Naive thymus-derived CD8-positive, alpha-beta T cell (primary cell): ENCODE data around the gene AFDN. TPM values are rescaled to one million over a fixed set of nuclear protein-coding genes. Genes with fewer than 3 reads are reported as not detected.

Experiments
- ATAC-seq, 2 donors: fragments of 150-1000 bp; cut with Tn5 transposase in 1 of 2; sonication (Bioruptor Pico), chemical (Tn5 transposase) in 1 of 2; 1 replicate in 1 of 2; 2 replicates in 1 of 2; pipeline ENCODE4 v1.10.0; 2021; ENCODE audit warnings: mild to moderate bottlenecking in 2 of 2, moderate library complexity in 2 of 2
- POLR2A ChIA-PET: fragments of 350-600 bp; sonication (Branson Sonifier 250); formaldehyde crosslinking; loops from one replicate; lab custom pipeline; 2021; ENCODE audit warnings: antibody characterized with exemption; lab: Charles Lee
- DNase-seq, 10 donors: peaks; one replicate each; pipeline versions ENCODE4 v3.0.0 to v3.0.0-alpha.2; 2020 to 2022
- H3K27ac Mint-ChIP-seq, 10 donors: one replicate each; pipeline ENCODE4 v1.8.0; 2020 to 2022; ENCODE audit warnings: mild to moderate bottlenecking in 10 of 10, mixed read lengths in 10 of 10, moderate library complexity in 4 of 10, inconsistent platforms in 1 of 10
- H3K27me3 Mint-ChIP-seq, 5 donors: one replicate each; pipeline ENCODE4 v1.8.0; 2021 to 2022; ENCODE audit warnings: mixed read lengths in 5 of 5
- H3K36me3 Mint-ChIP-seq, 3 donors: one replicate each; pipeline ENCODE4 v1.8.0; 2020 to 2022; ENCODE audit warnings: mixed read lengths in 3 of 3, mild to moderate bottlenecking in 2 of 3, inconsistent platforms in 1 of 3
- H3K4me1 Mint-ChIP-seq, 4 donors: one replicate each; pipeline ENCODE4 v1.8.0; 2021 to 2022; ENCODE audit warnings: mixed read lengths in 4 of 4
- H3K4me3 Mint-ChIP-seq, 10 donors: one replicate each; pipeline ENCODE4 v1.8.0; 2020 to 2022; ENCODE audit warnings: mild to moderate bottlenecking in 10 of 10, mixed read lengths in 10 of 10, moderate library complexity in 6 of 10, inconsistent platforms in 1 of 10
- H3K9me3 Mint-ChIP-seq, 9 donors: one replicate each; pipeline ENCODE4 v1.8.0; 2020 to 2022; ENCODE audit warnings: mixed read lengths in 9 of 9, mild to moderate bottlenecking in 3 of 9, inconsistent platforms in 1 of 9, moderate library complexity in 1 of 9
- polyA plus RNA-seq, 3 donors: library from polyadenylated mRNA; unstranded; fragments of 300-500 nt; fragmentation: Illumina TruSeq; gene quantifications; one replicate each; pipeline ENCODE4 v1.2.3, GENCODE V29; 2021
- total RNA-seq, 8 experiments: library from RNA in 2 of 8; stranded (reverse) in 2 of 8; gene quantifications; one replicate each; pipeline ENCODE4 v1.2.3 and lab custom pipeline; 2021 to 2026

The AFDN gene
- total and polyA plus RNA-seq, 5 experiments from 2014 or later = 0.46 to 9.6 (median 5.3) TPM; not detected in 1

DNA sequence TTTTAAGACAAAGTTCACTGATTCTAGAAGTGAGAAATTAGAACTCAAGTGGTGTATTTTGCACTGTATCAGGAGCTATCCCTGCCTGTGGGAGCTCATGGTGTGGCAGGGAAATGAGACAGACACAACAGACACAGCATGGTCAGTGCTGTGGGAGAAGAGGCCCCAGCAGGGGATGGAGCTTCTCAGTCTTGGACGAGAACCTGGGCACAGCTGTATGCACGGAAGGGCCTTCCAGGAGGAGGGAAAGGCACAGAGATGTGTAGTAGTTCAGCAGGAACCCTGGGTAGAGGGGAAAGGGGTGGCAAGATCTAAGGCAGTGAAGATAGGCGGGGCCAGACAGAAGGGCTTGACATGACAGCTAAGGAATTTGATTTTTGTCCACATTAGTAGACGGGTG, 122.0 kb downstream of the AFDN start:
- POLR2A ChIA-PET = no interaction called here
- H3K4me3 Mint-ChIP-seq = no peak overlapping the region
- no peaks in the 10 kb centered on the region for H3K27me3 Mint-ChIP-seq
- H3K36me3 Mint-ChIP-seq = peaks cover 0 to 15% (median 0%) of the 10 kb centered on the region in 3 donors
- H3K4me1 Mint-ChIP-seq = peaks cover 0 to 2% (median 0%) of the 10 kb centered on the region in 4 donors
- no peaks in the 10 kb centered on the region for H3K9me3 Mint-ChIP-seq
- DNase-seq (no peak), ATAC-seq (no peak)
- no peak overlapping the region for H3K27ac Mint-ChIP-seq

GRCh38 chr6:167949121-167949684, 122.5 kb downstream of the AFDN start:
- Mint-ChIP-seq H3K9me3 (no peaks in the 10 kb centered on the region), H3K4me3 (no peak overlapping the region)

DNA sequence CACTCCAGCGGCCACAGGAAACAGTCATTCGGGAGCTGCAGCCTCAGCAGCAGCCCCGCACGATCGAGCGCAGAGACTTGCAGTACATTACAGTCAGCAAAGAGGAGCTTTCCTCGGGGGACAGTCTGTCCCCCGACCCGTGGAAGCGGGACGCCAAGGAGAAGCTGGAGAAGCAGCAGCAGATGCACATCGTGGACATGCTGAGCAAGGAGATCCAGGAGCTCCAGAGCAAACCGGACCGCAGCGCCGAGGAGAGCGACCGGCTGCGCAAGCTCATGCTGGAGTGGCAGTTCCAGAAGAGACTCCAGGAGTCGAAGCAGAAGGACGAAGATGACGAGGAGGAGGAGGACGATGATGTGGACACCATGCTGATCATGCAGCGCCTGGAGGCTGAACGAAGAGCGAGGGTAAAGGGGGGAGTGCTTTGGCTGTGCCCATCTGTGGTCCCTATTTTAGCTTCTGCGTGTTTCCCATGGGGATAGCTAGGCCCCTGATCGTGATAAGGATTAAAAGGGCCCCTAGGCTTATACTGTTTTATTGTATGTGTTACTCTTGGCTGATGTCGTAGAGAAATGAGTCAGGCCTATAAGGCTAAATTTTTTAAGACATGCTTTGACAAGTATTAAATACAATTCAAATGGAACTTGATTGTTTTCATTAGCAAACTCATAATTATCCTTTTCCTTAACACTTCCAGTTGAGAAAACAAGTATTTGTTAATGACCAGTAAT, 125.2 kb downstream of the AFDN start:
- Mint-ChIP-seq H3K4me3 (no peak overlapping the region), H3K9me3 (no peaks in the 10 kb centered on the region), H3K36me3 (peaks cover 0 to 15% (median 0%) of the 10 kb centered on the region in 3 donors), H3K4me1 (peaks cover 0 to 4% (median 0%) of the 10 kb centered on the region in 4 donors), H3K27ac (no peak overlapping the region), H3K27me3 (peaks cover 0 to 1% (median 0%) of the 10 kb centered on the region in 5 donors)
- ATAC-seq = no peak
- POLR2A ChIA-PET = no interaction called here
- no peak for DNase-seq

More at GRCh38 chr6:167949121-167949684, 122.5 kb downstream of the AFDN start:
- H3K36me3 Mint-ChIP-seq = peaks cover 0 to 15% (median 0%) of the 10 kb centered on the region in 3 donors
- peaks cover 0 to 2% (median 0%) of the 10 kb centered on the region in 4 donors for H3K4me1 Mint-ChIP-seq
- DNase-seq (no peak), ATAC-seq (no peak)
- POLR2A ChIA-PET = no interaction called here
- no peak overlapping the region for H3K27ac Mint-ChIP-seq
- no peaks in the 10 kb centered on the region for H3K27me3 Mint-ChIP-seq

DNA sequence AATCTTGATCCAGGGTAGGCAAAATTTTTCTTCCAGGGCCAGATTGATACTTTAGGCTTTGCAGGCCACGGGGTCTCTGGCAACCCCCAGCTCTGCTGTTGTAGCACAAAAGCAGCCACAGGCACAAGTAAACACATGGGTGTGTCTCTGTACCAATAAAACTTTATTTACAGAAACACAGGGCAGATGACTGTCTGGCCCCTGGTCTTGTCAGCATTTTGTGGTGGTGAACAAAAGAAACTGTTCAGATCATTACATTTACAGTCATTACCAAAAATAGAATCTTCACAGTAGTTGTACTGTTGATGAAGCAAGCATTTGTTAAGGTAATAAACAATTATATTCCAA, 125.8 kb downstream of the AFDN start:
- H3K27me3 Mint-ChIP-seq = peaks cover 0 to 1% (median 0%) of the 10 kb centered on the region in 5 donors
- H3K36me3 Mint-ChIP-seq = peaks cover 0 to 15% (median 0%) of the 10 kb centered on the region in 3 donors
- no peak overlapping the region for H3K4me3 Mint-ChIP-seq
- DNase-seq = no peak
- POLR2A ChIA-PET = no interaction called here
- peaks cover 0 to 4% (median 0%) of the 10 kb centered on the region in 4 donors for H3K4me1 Mint-ChIP-seq
- no peak for ATAC-seq
- no peak overlapping the region for H3K27ac Mint-ChIP-seq
- no peaks in the 10 kb centered on the region for H3K9me3 Mint-ChIP-seq

- Mint-ChIP-seq H3K27ac (no peak overlapping the region), H3K36me3 (peaks cover 0 to 12% (median 0%) of the 10 kb centered on the region in 3 donors), H3K4me3 (no peak overlapping the region), H3K27me3 (peaks cover 0 to 1% (median 0%) of the 10 kb centered on the region in 5 donors), H3K9me3 (no peaks in the 10 kb centered on the region), H3K4me1 (peaks cover 0 to 4% (median 0%) of the 10 kb centered on the region in 4 donors)
- ATAC-seq (no peak), DNase-seq (no peak)
- POLR2A ChIA-PET = no interaction called here
Measured at GRCh38 chr6:167953551-167953950, 126.8 kb downstream of the AFDN start.

- DNase-seq = no peak
- Mint-ChIP-seq H3K4me3 (no peak overlapping the region), H3K27ac (no peak overlapping the region), H3K9me3 (no peaks in the 10 kb centered on the region), H3K36me3 (peaks cover 0 to 7% (median 0%) of the 10 kb centered on the region in 3 donors), H3K27me3 (peaks cover 0 to 1% (median 0%) of the 10 kb centered on the region in 5 donors), H3K4me1 (peaks cover 0 to 2% (median 0%) of the 10 kb centered on the region in 4 donors)
- no peak for ATAC-seq
- POLR2A ChIA-PET = no interaction called here
Measured at GRCh38 chr6:167954151-167954550, 127.4 kb downstream of the AFDN start.

GRCh38 chr6:167956491-167956890, 129.8 kb downstream of the AFDN start:
- Mint-ChIP-seq H3K4me1 (peaks cover 0 to 2% (median 0%) of the 10 kb centered on the region in 4 donors), H3K36me3 (peaks cover 0 to 4% (median 0%) of the 10 kb centered on the region in 3 donors), H3K27me3 (peaks cover 0 to 4% (median 1%) of the 10 kb centered on the region in 5 donors), H3K9me3 (no peaks in the 10 kb centered on the region), H3K27ac (no peak overlapping the region), H3K4me3 (no peak overlapping the region)
- POLR2A ChIA-PET = no interaction called here
- DNase-seq (no peak), ATAC-seq (no peak)

- POLR2A ChIA-PET = no interaction called here
- Mint-ChIP-seq H3K27ac (peak overlapping the region in 2 of 10 donors; percentile 7 to 54), H3K4me3 (no peak overlapping the region), H3K36me3 (peaks cover 0 to under 1% (median 0%) of the 10 kb centered on the region in 3 donors), H3K27me3 (peaks cover 0 to 7% (median 1%) of the 10 kb centered on the region in 5 donors), H3K4me1 (peaks cover 0 to 2% (median 0%) of the 10 kb centered on the region in 4 donors), H3K9me3 (no peaks in the 10 kb centered on the region)
- no peak for DNase-seq
- no peak for ATAC-seq
Measured at GRCh38 chr6:167956983-167957492, 130.3 kb downstream of the AFDN start.

DNA sequence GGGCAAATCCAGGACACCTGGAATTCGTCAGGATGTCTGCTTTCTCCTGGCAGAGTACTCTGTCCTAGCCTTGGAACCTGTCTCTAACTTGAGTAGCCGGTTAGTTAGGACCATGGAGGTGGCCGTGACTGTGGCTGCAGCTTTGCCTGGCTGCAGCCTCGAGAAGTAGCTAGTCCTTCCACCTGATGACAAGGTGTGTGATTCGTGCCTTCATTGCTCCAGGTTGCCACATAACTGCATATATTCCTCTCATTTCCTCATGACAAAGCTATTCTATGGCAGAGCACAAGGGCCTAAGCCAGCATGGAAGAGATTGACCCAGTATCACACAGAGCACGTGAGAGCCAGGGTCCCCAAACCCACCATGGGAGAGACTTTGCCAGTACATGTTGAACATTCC, 130.9 kb downstream of the AFDN start:
- Mint-ChIP-seq H3K36me3 (peaks cover 0 to 4% (median 3%) of the 10 kb centered on the region in 3 donors), H3K27ac (no peak overlapping the region)
- POLR2A ChIA-PET = no interaction called here

DNA sequence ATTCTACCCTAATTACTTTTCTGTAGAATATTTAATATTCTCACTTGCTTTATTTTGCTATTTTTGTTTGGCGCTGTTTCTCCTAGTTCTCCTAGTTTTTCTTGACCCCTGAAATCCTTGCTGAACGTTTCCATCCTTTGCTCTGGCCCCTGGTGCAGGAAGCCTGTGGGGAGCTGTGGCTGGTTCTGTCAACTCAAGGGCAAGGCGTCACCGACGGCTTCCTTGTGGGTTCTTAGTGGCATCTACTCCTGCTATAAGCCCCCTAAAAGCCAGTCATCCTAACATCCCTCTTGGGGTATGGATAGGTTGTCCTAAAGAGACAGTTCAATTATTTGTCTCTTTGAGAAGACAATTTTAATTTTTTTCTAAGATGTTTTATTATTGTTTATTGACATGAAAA, 133.9 kb downstream of the AFDN start:
- H3K4me3 Mint-ChIP-seq = no peak overlapping the region

More for the DNA sequence above, 130.9 kb downstream of the AFDN start:
- no peak for DNase-seq
- H3K27me3 Mint-ChIP-seq = peaks cover 0 to 7% (median 1%) of the 10 kb centered on the region in 5 donors
- no peak for ATAC-seq
- H3K4me3 Mint-ChIP-seq = no peak overlapping the region
- H3K9me3 Mint-ChIP-seq = no peaks in the 10 kb centered on the region
- peaks cover 0 to 2% (median 0%) of the 10 kb centered on the region in 4 donors for H3K4me1 Mint-ChIP-seq

DNA sequence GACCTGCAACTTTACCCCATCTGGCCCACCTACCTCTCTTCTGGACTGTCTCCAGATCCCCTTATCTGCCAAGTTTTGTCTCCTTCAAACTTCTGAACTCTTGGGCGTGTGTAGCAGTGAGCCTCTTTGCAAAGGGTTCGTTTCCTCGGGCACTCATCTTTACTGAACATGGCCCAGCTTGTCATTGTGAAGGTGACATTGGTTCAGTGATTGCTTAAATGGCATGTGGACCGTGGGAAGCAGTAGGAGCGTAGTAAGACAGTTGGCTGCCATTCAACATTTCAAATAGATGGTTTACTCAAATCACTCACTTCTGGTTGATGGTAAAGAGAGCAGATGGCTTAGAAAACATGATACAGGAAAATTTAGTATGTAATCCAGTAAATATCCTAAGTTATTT, 136.0 kb downstream of the AFDN start:
- POLR2A ChIA-PET = no interaction called here
- DNase-seq (no peak), ATAC-seq (no peak)
- Mint-ChIP-seq H3K27ac (no peak overlapping the region), H3K4me1 (peaks cover 0 to 4% (median 0%) of the 10 kb centered on the region in 4 donors), H3K36me3 (peaks cover 0 to 8% (median 4%) of the 10 kb centered on the region in 3 donors), H3K27me3 (peaks cover 0 to 7% (median 0%) of the 10 kb centered on the region in 5 donors), H3K9me3 (no peaks in the 10 kb centered on the region), H3K4me3 (no peak overlapping the region)

More for the DNA sequence above, 133.9 kb downstream of the AFDN start:
- POLR2A ChIA-PET = no interaction called here
- Mint-ChIP-seq H3K27ac (no peak overlapping the region), H3K36me3 (peaks cover 0 to 4% (median 3%) of the 10 kb centered on the region in 3 donors), H3K4me1 (peaks cover 0 to 6% (median 0%) of the 10 kb centered on the region in 4 donors), H3K9me3 (no peaks in the 10 kb centered on the region), H3K27me3 (peaks cover 0 to 7% (median 0%) of the 10 kb centered on the region in 5 donors)
- DNase-seq = no peak
- ATAC-seq = no peak

DNA sequence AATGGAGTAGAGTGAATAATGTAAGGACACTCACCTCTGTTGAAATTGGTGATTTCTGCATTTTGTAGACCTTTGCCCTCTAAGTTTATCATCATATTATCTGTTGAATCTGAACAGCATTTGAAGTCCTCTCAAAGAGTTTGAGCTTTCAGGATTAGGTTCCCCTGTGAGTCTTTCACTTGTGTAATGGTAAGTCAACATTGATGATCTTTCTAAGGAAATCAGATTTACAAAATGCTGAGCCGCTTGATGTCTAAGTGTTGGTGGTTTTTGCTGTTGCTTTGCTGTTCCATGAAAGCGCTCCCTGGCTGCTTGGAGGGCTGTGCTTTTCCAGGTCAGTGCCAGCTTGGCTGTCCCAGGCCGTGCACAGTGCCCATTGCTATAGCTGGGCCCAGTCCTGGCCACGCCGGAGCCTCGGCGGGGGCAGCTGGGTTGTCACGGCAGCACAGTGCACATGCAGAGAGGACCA, 136.9 kb downstream of the AFDN start:
- POLR2A ChIA-PET = no interaction called here
- DNase-seq (no peak), ATAC-seq (no peak)
- Mint-ChIP-seq H3K4me3 (no peak overlapping the region), H3K27me3 (peaks cover 0 to 7% (median 0%) of the 10 kb centered on the region in 5 donors), H3K4me1 (peaks cover 0 to 4% (median 0%) of the 10 kb centered on the region in 4 donors), H3K27ac (peak overlapping the region in 1 of 10 donors; percentile 26), H3K36me3 (peaks cover 0 to 8% (median 4%) of the 10 kb centered on the region in 3 donors), H3K9me3 (no peaks in the 10 kb centered on the region)
